Epithelial cell of prostate (primary cell): ENCODE results near the gene GIPC2.
"Not testable (repeated sequence)": the region's sequence is repeated elsewhere in the genome, so short reads cannot be mapped to it uniquely, and the experiment has no call there.

Source experiments
- DNase-seq: peaks from one replicate; pipeline ENCODE4 v3.0.0-alpha.2; 2011; ENCODE audit warnings: low read depth, low spot score
- H3K27ac ChIP-seq: fragments of 450-650 bp; 2 replicates; pipeline ENCODE4 v1.5.1; 2017; ENCODE audit warnings: mild to moderate bottlenecking

GIPC2 gene, protein sequence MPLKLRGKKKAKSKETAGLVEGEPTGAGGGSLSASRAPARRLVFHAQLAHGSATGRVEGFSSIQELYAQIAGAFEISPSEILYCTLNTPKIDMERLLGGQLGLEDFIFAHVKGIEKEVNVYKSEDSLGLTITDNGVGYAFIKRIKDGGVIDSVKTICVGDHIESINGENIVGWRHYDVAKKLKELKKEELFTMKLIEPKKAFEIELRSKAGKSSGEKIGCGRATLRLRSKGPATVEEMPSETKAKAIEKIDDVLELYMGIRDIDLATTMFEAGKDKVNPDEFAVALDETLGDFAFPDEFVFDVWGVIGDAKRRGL

DNA sequence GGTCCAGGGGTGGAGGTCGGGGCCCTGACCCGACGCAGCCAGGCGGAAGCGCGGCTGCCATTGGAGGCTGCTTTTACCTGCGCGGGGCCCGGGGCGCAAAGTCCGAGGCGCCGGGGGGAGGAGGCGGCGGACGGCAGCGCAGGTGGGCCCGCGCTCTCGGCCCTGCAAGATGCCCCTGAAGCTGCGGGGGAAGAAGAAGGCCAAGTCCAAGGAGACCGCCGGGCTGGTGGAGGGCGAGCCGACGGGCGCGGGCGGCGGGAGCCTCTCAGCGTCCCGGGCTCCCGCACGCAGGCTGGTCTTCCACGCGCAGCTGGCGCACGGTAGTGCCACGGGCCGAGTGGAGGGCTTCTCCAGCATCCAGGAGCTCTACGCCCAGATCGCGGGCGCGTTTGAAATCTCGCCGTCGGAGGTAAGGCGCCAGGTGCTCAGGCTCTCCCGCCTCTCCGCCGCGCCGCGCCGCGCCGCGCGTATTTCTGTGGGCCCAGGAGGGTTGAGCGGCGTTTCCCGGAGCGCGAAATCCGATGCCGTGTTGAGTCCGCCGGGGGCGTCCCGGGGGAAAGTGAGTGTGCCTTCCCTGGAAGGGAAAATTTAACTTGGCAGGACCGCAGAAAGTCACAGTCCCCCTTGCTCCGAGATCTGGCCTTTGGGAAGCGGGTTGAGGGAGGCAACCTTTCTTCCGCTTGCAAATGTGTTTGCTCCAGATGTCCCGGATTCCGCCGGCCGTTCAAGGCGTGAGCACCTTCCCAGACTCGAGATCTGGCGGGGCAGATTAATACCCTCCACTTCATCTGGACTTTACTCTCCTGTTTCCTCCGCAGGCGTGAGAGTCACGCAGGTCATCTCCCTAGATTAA is at the start of gene GIPC2:
Gene GIPC2, plus strand, starts transcription at position 41 of the 853 bp plus-strand sequence. Its CDS starts 129 bp downstream, at position 170.
- H3K27ac ChIP-seq: no peak within 1 kb of the TSS
- no peak for DNase-seq

DNA sequence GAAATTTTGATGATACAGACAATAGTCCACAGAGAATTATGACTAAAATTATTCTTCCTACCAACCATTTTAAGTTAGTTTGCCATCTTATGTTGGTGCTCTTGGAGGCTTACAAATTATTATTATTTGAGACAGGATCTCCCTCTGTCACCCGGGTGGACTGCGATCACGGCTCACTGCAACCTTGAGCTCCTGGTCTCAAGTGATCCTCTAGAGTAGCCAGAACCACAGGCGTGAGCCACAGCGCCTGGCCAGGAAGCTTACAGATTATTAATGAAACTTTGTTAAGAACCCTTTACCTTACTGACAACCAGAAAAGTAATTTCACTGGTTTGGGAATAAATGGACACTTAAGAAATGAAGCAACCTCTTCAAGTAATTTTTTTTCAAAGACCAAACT is 49.0 kb upstream of the GIPC2 start:
- no peak for DNase-seq
- H3K27ac ChIP-seq: no peak overlapping the region

DNA sequence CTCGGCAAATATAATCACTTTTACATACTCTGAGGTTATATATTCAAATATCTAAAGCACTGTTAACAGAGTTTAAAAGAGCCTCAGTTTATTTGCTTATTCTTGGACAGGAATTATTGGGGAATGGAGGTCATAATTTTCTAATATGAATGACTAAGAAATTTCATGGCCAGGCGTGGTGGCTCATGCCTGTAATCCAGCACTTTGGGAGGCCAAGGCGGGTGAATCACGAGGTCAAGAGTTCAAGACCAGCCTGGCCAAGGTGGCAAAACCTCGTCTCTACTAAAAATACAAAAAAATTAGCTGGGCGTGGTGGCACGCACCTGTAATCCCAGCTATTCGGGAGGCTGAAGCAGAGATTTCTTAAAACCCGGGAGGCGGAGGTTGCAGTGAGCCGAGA is 45.2 kb upstream of the GIPC2 start:
- not testable (repeated sequence) for DNase-seq, H3K27ac ChIP-seq

DNA sequence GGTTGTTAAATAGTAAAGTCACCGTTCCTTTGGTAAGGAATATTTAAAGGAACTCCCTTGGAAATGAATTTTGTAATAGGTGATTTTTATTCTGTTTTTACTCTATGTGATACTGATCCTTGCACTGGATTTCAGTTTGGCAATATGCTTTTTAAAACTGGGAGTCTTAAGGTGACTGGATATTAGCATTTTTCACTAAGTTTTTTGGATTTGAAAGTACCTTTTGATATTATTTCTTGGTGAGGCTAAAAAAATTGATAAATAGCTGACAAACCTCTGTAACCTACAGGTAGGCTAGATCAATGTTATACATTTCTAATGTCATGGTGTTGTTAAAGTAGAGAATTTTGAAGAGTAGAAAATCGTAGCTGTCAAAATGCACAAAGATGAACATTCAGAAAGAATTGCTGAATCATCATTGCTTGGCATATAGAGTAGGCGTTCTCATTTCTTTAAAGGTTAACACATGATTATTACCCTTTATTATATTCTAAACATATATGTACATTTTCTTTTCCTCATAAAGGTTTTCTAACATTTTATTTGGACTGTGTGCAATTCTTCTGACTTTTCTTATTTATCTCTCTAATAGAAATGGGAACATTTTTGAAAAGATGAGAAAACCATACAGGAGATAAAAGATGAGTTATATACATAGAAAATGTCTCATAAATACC is 42.6 kb upstream of the GIPC2 start:
- DNase-seq: no peak
- H3K27ac ChIP-seq: peak overlapping the region; percentile 85

DNA sequence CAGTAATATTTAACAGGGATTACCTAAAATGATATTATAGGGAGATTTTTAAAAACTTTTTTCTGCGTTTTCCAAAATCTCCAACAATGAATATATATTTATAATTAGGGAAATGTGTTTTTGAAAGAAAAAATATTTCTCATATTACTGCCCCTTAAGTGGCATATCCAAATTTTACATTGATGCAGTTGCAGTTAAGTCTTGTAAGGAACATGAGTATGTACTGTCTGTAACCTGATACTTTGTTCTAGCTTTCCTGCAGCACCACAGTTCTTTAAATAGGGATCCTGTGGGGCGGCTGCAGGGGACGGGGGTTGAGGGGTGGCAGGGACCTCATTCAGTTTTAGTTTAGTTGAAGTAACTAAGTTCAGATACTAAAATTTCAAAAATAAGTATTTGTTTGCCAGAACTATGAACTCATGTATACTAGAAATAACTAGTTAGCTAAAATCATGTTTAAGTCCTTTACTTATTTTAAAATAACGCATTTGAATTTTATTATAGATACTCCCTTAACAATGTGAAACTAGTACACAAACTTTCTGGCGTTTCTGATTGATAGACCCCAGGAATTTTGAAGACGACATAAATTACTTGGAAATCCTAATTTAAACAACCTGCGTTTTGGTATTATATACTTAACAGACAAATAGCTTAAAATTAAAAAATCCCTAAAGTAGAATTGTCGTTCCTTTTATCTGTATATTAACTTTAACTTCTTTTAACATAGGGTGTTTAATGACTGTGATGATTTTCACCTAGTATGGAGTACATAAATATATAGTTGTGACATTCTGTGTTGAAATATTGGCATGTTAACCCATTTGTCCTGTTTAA is 41.7 kb upstream of the GIPC2 start:
- peak; percentile 12 for DNase-seq
- peak overlapping the region; percentile 85 for H3K27ac ChIP-seq

GRCh38 chr1:78004719-78005447 is 40.9 kb upstream of the GIPC2 start, which contains the start of gene DNAJB4:
DNAJB4 (plus strand) TSS chr1:78004939; CDS start chr1:78005111, 172 bp downstream.
- peak within 1 kb of the TSS; percentile 85 for H3K27ac ChIP-seq
- peak; percentile 79 for DNase-seq

DNA sequence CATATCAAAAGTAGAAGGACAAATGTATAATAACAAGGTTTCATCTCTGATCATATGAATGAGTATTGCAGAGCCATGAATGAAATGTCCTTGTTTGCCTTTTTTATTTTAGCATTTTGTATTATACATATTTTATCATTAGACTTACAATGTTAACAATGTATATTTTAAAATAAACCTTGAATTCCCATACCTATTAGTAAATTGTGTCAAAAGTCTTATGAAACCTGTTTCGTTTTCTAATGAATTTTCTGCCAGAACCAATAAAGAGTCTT is 40.4 kb upstream of the GIPC2 start:
- peak overlapping the region; percentile 85 for H3K27ac ChIP-seq
- DNase-seq: no peak

DNA sequence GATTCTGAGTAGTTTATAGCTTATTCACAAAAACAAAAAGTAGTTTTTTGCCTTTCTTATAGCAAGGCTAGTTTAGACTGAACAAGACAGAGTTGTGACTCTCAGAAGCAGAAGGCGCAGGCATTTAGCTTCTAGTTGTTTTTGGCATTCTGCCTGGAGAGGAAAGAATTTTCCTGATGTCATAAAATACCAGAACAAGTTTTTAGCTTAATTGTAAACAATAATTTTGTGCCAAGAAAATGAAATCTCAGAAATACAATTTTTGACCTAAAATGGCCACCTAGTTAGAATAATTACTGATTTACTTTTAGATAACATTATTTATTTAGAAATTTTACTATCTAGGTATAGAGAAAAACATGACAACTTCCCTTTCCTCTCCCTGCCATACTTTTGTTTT is 40.0 kb upstream of the GIPC2 start:
- peak; percentile 6 for DNase-seq

DNA sequence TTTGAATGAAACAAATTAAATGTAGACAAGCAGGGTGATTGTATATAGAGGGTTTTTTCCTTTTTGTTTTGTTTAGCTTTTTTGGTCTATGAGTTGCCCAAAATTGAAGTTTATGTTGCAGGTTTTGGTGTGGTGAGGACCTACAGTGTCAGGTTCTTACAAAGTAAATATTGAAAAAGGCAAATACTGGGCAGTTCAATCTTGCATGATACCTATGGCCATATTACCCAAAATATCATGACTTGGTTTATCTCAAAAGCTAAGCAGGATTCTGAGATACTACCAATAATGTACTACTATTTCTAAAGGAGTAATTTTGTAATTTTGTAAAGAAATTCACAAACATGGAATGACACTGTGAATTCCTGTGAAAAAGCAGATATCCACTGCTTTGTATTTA is 39.2 kb upstream of the GIPC2 start:
- no peak overlapping the region for H3K27ac ChIP-seq
- DNase-seq: no peak

More for the DNA sequence above, 40.0 kb upstream of the GIPC2 start:
- peak overlapping the region; percentile 85 for H3K27ac ChIP-seq

GRCh38 chr1:78007677-78008341 is 38.0 kb upstream of the GIPC2 start:
- DNase-seq: no peak
- H3K27ac ChIP-seq: no peak overlapping the region

DNA sequence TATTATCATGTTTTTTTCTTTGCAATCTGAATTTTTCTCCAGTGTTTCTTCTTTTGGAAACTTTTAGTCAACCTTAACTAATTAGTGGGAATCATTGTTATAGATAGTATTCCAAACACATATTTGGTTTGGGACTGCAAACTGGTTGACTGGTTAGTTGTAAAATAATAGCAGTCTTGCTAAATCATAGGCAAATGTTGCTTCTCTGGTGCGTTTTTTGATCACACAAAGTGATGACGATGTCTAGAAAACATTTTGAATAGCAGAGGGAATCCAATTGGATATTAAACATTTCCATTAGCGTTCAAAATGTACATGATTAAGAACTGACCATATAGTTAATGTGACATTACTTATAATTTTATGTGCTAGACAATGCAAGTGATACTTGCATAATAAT is 36.5 kb upstream of the GIPC2 start:
- H3K27ac ChIP-seq: no peak overlapping the region
- DNase-seq: no peak

GRCh38 chr1:78009836-78010235 is 35.9 kb upstream of the GIPC2 start:
- DNase-seq: no peak
- no peak overlapping the region for H3K27ac ChIP-seq

DNA sequence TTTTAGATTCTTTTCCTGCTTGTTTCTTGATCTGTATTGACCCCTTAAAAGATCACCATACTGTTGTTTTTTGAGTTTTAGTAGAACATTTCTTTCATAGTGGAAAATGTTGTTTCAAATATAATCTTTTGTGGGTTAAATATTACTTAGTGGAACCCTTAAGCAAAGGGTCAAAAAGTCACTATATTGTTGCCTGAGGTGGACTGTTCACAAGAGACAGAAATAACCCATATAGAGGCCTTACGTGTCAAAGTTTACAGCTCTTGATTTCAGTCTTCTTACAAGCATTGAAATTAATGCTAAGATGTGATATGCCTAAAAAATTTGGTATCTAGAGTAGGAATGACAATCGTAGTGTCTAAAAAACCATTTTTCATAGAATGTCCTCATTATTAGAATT is 34.7 kb upstream of the GIPC2 start:
- DNase-seq: no peak
- H3K27ac ChIP-seq: no peak overlapping the region

GRCh38 chr1:78015148-78015547 is 30.6 kb upstream of the GIPC2 start:
- no peak overlapping the region for H3K27ac ChIP-seq

GRCh38 chr1:78019024-78019423 is 26.7 kb upstream of the GIPC2 start:
- no peak for DNase-seq
- no peak overlapping the region for H3K27ac ChIP-seq

More at GRCh38 chr1:78015148-78015547, 30.6 kb upstream of the GIPC2 start:
- DNase-seq: no peak

DNA sequence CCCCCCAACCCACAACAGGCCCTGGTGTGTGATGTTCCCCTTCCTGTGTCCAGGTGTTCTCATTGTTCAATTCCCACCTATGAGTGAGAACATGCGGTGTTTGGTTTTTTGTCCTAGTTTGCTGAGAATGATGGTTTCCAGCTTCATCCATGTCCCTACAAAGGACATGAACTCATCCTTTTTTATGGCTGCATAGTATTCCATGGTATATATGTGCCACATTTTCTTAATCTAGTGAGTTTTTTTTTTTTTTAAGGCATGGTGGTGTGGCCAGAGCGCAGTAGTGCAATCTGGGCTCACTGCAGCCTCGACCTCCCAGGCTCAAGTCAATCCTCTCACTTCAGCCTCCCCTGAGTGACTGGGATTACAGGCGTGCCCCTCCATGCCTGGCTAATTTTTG is 24.6 kb upstream of the GIPC2 start:
- not testable (repeated sequence) for H3K27ac ChIP-seq, DNase-seq

GRCh38 chr1:78029793-78030192 is 16.0 kb upstream of the GIPC2 start:
- no peak overlapping the region for H3K27ac ChIP-seq
- DNase-seq: no peak

- H3K27ac ChIP-seq: peak overlapping the region; percentile 37
- no peak for DNase-seq
Measured at GRCh38 chr1:78032996-78033796, 12.6 kb upstream of the GIPC2 start.
